ENCODE results near the gene PDLIM7. TPM values are rescaled to one million over a fixed set of nuclear protein-coding genes. Genes with fewer than 3 reads are reported as not detected.

The PDLIM7 gene
- total and polyA plus RNA-seq, 2 donors (not counting 3 experiments of a cell fraction or from before 2014, with no cell fraction given) = 314 to 318 TPM

DNA sequence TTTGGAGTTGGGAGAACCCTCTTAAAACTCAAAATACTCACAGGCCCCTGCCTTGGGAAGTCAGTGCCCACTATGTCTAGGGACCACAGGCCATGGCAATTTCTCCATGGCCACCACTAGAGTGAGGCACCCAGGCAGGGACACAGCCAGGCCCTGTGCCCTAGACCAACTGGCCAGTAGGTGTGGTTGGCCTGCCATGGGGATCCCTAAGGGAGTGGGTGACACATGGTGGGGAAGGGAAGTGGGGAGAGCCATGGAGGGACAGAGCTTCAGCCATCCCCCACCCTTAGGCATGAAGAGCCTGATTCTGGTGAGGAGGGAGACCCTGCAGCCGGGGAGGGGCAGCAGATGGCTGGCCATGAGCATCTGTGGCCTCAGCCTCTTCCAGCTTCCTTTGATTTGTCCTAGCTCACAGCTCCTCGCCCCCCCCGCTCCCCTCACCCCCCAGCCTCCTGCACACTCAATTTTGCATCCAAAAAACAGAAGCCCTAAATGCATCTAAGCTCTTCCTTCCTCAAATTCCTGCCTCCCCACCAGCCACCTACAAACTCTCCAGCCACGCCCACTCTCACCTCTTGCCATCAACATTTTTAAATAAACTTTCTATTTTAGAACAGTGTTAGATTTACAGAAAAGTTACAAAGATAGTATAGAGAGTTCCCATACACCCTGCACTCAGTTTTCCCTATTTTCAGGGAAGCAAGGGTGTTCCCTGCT lies 22.4 kb downstream of the PDLIM7 start:
- ChIA-PET POLR2A (no interaction called here), CTCF (interaction anchor here (0.8 to 3.3 kb wide), 4 partner anchors 18 to 26 kb away, joined by 3 to 17 read pairs (median 10); no protein-coding TSS in a partner anchor)
- no peak overlapping the region for H2AFZ ChIP-seq (ENCODE audit: low read depth, low read length)
- DNase-seq (ENCODE audit: low read depth, low spot score) (no peak), FAIRE-seq (no peak)
- H3K27ac ChIP-seq (ENCODE audit: insufficient read depth, low read depth, low read length) = no peak overlapping the region
- peaks cover 29% of the 10 kb centered on the region for H3K79me2 ChIP-seq (ENCODE audit: control insufficient read depth, insufficient read depth, low read length)
- no peaks in the 10 kb centered on the region for H3K9me3 ChIP-seq (replicated peaks; ENCODE audit: control insufficient read depth, insufficient read depth, low read length)
- no peak overlapping the region for H3K9ac ChIP-seq (replicated peaks; ENCODE audit: extremely low read depth, insufficient read depth, low read length)
- BruUV-seq (replicated peaks) = no TSS peak
- no peak overlapping the region for H3K4me2 ChIP-seq (ENCODE audit: insufficient read depth, low read length)
- dilution Hi-C loops (cut with MboI; ENCODE audit: extremely low pct_ligation_motif_present, low sequenced_read_pairs) (no loop called here), intact Hi-C loops (cut with micrococcal nuclease) (loop anchor here (10.0 kb wide), 1 partner anchor 1030 kb away; the partner anchor contains the start of gene FAF2)
- H4K20me1 ChIP-seq (replicated peaks; ENCODE audit: control insufficient read depth, extremely low read depth, insufficient read depth, low read length) = no peaks in the 10 kb centered on the region
- peaks cover 23% of the 10 kb centered on the region for H3K4me1 ChIP-seq (ENCODE audit: control insufficient read depth, extremely low read depth, insufficient read depth, low read length)
- H3K9me1 ChIP-seq (replicated peaks; ENCODE audit: control insufficient read depth, extremely low read depth, insufficient read depth, low read length) = no peaks in the 10 kb centered on the region
- TF ChIP-seq MAX (IDR thresholded peaks at IDR 0.05; ENCODE audit: insufficient read depth, insufficient read length) = no peak
- TF ChIP-seq CTCF (IDR thresholded peaks at IDR 0.05; ENCODE audit: extremely low read depth in 1 of 2, insufficient read depth in 1 of 2, low read depth in 1 of 2, low read length in 2 of 2) = no peak
- TF ChIP-seq POLR2A (IDR thresholded peaks at IDR 0.05; ENCODE audit: low read depth, low read length) = no peak
- TF ChIP-seq FOS (IDR thresholded peaks at IDR 0.05; ENCODE audit: borderline replicate concordance, insufficient read depth, low read length) = no peak
- no peak for TF ChIP-seq EZH2 (IDR thresholded peaks at IDR 0.05; ENCODE audit: borderline replicate concordance, low read depth, low read length, severe bottlenecking)
- TF ChIP-seq POLR2AphosphoS5 (IDR thresholded peaks at IDR 0.05; ENCODE audit: insufficient read depth, low read depth, low read length) = no peak
- TF ChIP-seq MYC (IDR thresholded peaks at IDR 0.05; ENCODE audit: low read depth, low read length) = no peak
- no peak for TF ChIP-seq JUN (IDR thresholded peaks at IDR 0.05; ENCODE audit: borderline replicate concordance, insufficient read depth, insufficient read length, low read depth)
- TF ChIP-seq GATA2 (IDR thresholded peaks at IDR 0.05; ENCODE audit: insufficient read depth, insufficient read length, low read depth, low read length) = no peak
- H3K27me3 ChIP-seq (ENCODE audit: control insufficient read depth in 2 of 2, insufficient read depth in 2 of 2, low read length in 2 of 2) = no peaks in the 10 kb centered on the region
- H3K4me3 ChIP-seq (replicated peaks in 1 of 3; ENCODE audit: insufficient read depth in 1 of 3, low read depth in 1 of 3, low read length in 3 of 3) = no peak overlapping the region
- no peaks in the 10 kb centered on the region for H3K36me3 ChIP-seq (ENCODE audit: control insufficient read depth in 2 of 2, extremely low read depth in 1 of 2, insufficient read depth in 2 of 2, low read length in 2 of 2)
